Endometrial microvascular endothelial cells (primary cell): Measurements from ENCODE around the gene PLCB1. TPM values are rescaled to one million over a fixed set of nuclear protein-coding genes. Genes with fewer than 3 reads are reported as not detected.

Source experiments
- in situ Hi-C: cut with HindIII; loops from 2 replicates; pipeline ENCODE4 v1.10.0; 2017; ENCODE audit warnings: low sequenced_read_pairs, low pct_unique_long_range_greater_than_20kb; ENCODE audit errors: inconsistent ontology term
- total RNA-seq: library from RNA; depleted of rRNA; stranded (reverse); fragments of >200 nt; gene quantifications from one replicate; pipeline ENCODE4 v1.2.3, GENCODE V29; 2015; ENCODE audit errors: inconsistent ontology term

PLCB1 gene
- total RNA-seq, 1 donor from 2014 or later: 16.1 TPM

- in situ Hi-C loops: no loop called here
These were observed 58.2 kb downstream of the PLCB1 start for GRCh38 chr20:8190043-8190880.

DNA sequence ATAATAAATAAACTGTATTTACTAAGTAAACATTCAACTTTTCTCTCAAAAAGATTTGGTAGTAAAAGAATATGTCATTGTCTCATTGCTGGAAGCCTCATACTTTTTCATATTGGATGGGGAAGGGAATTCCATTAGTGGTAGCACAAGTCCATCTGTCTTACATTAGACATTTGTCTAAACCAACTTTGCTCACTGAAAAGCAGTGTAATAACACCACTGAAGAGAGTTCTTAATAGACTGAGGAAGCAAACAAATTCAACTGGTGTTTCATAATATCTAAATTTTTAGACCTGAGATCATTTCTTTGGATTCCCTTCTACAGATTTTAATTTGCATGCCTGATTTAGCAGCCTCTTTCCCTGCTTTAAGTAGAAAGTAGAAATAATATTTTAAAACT, 62.7 kb downstream of the PLCB1 start:
- in situ Hi-C loops: no loop called here

DNA sequence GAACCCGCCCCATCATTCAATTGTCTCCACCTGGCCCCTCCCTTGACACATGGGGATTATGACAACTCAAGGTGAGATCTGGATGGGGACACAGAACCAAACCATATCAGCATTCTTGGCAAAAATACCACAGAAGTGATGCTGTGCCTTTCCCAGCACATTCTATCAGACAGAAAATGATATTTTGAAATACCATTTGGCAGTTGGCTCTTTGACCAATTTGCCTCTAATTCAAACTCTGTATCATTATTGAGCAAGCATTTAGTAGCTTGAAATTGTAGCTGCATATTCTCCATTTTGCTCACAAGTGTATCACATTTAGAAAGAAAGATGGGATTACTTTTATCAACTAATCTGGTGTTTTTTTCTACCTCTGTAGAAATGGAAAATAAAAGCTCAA, 64.0 kb downstream of the PLCB1 start:
- in situ Hi-C loops: no loop called here

DNA sequence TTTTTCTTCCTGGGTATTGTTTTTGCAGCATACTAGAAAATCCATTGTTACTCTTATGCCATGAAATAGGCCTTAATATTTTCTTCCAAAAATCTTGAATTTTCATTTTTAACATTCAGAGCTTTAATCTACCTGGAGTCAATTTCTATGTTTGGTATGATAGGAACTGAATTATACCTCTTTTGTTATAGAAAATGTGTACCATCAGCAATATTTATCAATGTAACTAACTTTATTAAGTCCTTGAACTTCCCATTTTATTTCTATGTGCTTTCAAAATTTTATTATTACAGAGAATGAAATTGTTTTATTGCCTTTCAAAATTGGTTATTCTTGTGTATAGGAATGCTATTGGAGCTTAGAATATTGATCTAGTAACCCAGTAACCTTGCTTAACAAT, 68.2 kb downstream of the PLCB1 start:
- in situ Hi-C loops: no loop called here

DNA sequence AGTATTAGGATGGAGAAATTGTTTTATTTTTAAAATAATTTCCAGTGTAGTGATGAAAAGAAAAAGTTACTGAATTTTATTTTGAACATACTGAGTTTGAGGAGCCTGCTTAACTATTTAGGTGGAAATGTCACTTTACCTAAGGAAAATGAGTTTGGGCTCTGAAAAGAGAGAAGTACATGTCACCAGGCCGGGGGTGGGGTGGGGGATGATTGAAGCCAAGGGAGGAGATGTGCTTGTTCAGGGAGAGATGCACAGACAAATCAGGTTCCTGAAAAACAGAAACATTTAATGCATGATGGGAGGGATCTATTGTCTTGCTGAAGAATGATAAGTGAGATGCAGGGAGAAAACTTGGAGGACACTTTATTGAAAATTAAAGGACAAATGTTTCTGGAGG, 71.3 kb downstream of the PLCB1 start:
- in situ Hi-C loops: no loop called here

GRCh38 chr20:8205996-8206395, 73.9 kb downstream of the PLCB1 start:
- in situ Hi-C loops: no loop called here

DNA sequence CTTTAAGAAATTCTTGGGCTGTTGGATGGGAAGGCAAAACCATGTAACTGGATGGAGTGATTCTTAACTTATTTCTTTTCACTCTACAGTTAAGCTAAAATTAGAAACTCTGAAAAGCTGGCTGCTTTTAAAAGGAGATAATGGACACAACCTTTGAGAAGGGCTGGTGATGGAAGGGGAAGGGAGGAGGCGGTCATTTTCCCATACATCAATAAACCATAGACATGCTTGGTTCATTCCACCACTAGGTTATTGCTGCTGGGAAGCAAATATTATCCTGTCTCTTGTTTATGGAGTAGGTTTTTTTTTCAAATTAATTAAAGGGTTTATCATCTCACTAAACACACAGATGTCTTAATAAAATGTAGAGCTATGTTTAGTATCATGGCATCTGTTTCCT, 76.2 kb downstream of the PLCB1 start:
- in situ Hi-C loops: no loop called here

DNA sequence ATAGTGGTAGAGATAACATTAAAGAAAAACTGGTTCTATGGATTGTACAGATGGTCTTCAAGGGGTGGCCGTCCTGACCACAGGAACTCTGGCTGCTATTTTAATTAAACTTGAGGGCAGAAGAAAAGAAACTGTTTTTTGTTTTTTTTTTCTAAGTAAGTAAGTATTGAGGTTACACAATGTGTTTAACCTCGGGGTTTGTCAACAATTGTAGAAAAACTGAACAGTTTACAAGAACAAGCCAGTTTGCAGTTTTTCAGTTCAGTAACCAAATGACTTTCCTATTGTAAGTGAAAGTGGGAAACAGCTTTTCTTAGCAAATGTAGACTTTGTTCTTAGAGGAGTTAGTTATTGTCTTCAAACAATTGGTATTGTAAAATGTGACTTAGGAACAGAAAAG, 77.0 kb downstream of the PLCB1 start:
- in situ Hi-C loops: no loop called here

- in situ Hi-C loops: no loop called here
These were observed 78.7 kb downstream of the PLCB1 start for GRCh38 chr20:8210749-8211148.

GRCh38 chr20:8212286-8212685, 80.2 kb downstream of the PLCB1 start:
- in situ Hi-C loops: no loop called here

GRCh38 chr20:8213270-8213669, 81.2 kb downstream of the PLCB1 start:
- in situ Hi-C loops: no loop called here

DNA sequence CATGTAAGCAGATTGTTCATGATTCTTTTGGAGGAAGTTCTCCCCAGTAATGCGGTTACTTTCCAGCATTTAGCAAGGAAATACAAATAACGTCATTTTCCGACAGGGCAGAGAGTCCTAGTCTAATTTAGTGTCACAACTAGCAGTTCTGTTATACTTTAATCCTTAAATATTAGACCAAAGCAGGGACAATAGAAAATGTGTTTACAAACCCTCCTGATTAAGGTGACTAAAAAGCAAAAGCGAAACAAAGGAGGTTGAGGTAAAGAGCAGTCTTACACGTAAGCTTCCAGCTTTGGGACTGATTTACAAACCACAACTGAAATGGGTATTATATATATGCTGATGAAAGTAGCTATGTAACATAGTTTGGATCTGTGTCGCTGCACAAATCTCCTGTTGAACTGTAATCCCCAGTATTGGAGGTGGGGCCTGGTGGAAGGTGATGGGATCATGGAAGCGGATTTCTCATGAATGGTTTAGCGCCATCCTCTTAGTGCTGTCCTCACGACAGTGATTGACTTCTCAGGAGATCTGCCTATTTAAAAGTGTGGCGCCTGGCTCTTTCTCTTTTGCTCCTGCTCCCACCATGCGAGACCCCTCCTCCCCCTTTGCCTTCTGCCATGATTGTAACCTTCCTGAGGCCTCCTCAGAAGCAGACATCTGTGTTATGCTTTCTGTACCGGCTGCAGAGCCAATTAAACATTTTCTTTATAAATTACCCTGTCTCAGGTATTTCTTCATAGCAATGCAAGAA, 81.9 kb downstream of the PLCB1 start:
- in situ Hi-C loops: no loop called here

DNA sequence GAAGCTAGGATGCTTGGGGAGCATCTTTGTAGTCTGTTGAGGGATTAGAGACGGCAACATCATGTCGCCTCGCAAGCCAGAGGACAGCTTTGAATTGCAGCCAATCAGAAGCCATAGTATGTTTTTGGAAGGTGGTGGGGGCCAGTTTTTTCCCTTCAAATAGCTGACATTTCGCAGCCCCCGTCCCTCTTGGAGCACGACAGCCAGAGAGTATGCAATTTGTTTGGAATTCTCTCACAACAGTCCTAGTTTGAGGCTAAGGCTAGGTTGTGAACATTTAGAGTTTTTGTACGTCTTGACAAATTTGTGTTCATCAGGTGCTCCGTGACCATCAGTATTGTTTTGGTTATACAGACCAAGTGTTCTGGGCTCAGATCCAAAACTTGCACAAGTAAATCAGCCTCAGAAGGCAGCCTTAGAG, 83.3 kb downstream of the PLCB1 start:
- in situ Hi-C loops: no loop called here

GRCh38 chr20:8216375-8217200, 84.5 kb downstream of the PLCB1 start:
- in situ Hi-C loops: no loop called here

- in situ Hi-C loops: no loop called here
These were observed 86.8 kb downstream of the PLCB1 start for GRCh38 chr20:8218861-8219260.

DNA sequence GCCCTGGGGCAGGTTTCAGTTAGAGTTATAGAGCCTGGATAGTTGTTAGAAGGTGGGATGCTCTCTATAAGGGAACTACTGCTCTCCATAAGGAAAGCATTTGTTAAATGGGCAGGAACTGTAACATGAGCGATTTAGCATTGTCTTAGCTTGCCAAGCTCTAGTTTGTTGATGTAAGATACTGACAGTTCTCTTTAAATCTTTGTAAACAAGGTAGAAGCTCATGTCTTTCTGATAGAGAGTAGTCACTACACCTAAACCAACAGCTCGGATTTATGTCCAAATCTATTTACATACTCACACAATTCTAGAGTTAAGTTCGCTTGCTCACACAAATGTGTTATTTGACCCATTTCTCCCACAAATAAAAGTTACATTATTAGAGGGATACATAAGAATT, 87.3 kb downstream of the PLCB1 start:
- in situ Hi-C loops: no loop called here

DNA sequence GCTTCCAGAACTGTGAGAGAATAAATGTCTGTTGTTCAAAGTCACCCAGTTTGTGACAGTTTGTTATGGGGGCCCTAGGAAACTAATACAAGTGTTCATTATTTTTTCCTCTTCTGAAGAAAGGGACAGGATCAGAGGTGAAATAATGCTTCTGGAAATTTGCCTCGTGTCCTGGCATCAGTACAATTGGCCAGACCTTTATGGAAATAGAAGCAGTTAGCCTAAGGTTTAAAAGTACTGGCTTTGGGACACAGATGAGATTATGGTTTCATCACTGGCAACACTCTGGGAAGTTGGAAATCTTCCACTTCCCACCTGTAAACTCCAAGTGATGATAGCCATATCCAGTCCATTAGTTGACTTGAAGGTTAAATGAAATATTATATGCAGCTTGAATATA, 88.7 kb downstream of the PLCB1 start:
- in situ Hi-C loops: no loop called here

- in situ Hi-C loops: no loop called here
These were observed 89.9 kb downstream of the PLCB1 start for GRCh38 chr20:8221887-8222419.
